ENCODE data around the gene MAP3K12.

GRCh38 chr12:53496752-53497032, 2.6 kb downstream of the MAP3K12 start:
- no peak for TF ChIP-seq CTCF (optimal IDR thresholded peaks at IDR 0.05 in 1 of 3, IDR thresholded peaks at IDR 0.05 in 1 of 3, conservative IDR thresholded peaks at IDR 0.05 in 1 of 3; ENCODE audit: extremely low read depth in 1 of 3, insufficient read depth in 2 of 3, low read length in 3 of 3)
- no peak for TF ChIP-seq EZH2 (IDR thresholded peaks at IDR 0.05; ENCODE audit: low read length)
